GM12878 (cell line): ENCODE measurements around the gene ANKMY1.

Source experiments
- ATF7 ChIP-seq: fragments of 450-650 bp; IDR thresholded peaks from 2 replicates; pipeline ENCODE4 v1.6.1; 2016; ENCODE audit warnings: low read depth, mild to moderate bottlenecking
- CBFB ChIP-seq: IDR thresholded peaks from 2 replicates; pipeline ENCODE4 v1.6.1; 2016; ENCODE audit warnings: antibody characterized with exemption, low read depth
- CHD1 ChIP-seq: IDR thresholded peaks from 2 replicates; pipeline ENCODE4 v1.6.1; 2012; ENCODE audit warnings: low read depth, low read length, improper control_type of control experiment
- CTCF ChIP-seq, 3 experiments: IDR thresholded peaks in 2 of 3; conservative IDR thresholded peaks in 1 of 3; 2 replicates each; pipeline ENCODE4 v1.5.1; 2011; ENCODE audit warnings: low read depth in 3 of 3, low read length in 3 of 3, mild to moderate bottlenecking in 3 of 3, control low read depth in 2 of 3, moderate library complexity in 2 of 3, inconsistent platforms in 1 of 3, mixed read lengths in 1 of 3; ENCODE audit not compliant: control insufficient read depth in 2 of 3, insufficient read depth in 1 of 3; ENCODE audit errors: extremely low read depth in 1 of 3
- JUNB ChIP-seq: IDR thresholded peaks from 2 replicates; pipeline ENCODE4 v1.6.1; 2016; ENCODE audit warnings: antibody characterized with exemption, mild to moderate bottlenecking
- MYC ChIP-seq: IDR thresholded peaks from 2 replicates; pipeline ENCODE4 v1.6.1; 2011; ENCODE audit warnings: mild to moderate bottlenecking, low read length, moderate library complexity, inconsistent platforms; ENCODE audit not compliant: insufficient read depth, insufficient replicate concordance, insufficient read length, severe bottlenecking
- NFXL1 ChIP-seq: fragments of 450-650 bp; IDR thresholded peaks from 2 replicates; pipeline ENCODE4 v1.6.1; 2017; ENCODE audit warnings: antibody characterized with exemption, mild to moderate bottlenecking, borderline replicate concordance
- NFYA ChIP-seq: IDR thresholded peaks from 2 replicates; pipeline ENCODE4 v1.6.1; 2011; ENCODE audit warnings: low read depth, mild to moderate bottlenecking, low read length, improper control_type of control experiment, borderline replicate concordance
- POLR2A ChIP-seq: IDR thresholded peaks from 2 replicates; pipeline ENCODE4 v1.6.1; 2011; ENCODE audit warnings: low read depth, mild to moderate bottlenecking, low read length
- POLR2AphosphoS5 ChIP-seq: IDR thresholded peaks from 2 replicates; pipeline ENCODE4 v1.6.1; 2011; ENCODE audit warnings: mild to moderate bottlenecking, low read length, inconsistent platforms
- RELA ChIP-seq: fragments of 450-650 bp; IDR thresholded peaks from 2 replicates; pipeline ENCODE4 v1.8.0; 2014; ENCODE audit warnings: borderline replicate concordance; ENCODE audit not compliant: partially characterized antibody
- STAT3 ChIP-seq: IDR thresholded peaks from 2 replicates; pipeline ENCODE4 v1.6.1; 2011; ENCODE audit warnings: low read depth, low read length, improper control_type of control experiment

- TF ChIP-seq STAT3 (no peak), POLR2A (no peak), CTCF (IDR thresholded peaks at IDR 0.05 in 2 of 3, conservative IDR thresholded peaks at IDR 0.05 in 1 of 3; ENCODE audit: control insufficient read depth in 2 of 3, extremely low read depth in 1 of 3, insufficient read depth in 1 of 3, low read depth in 3 of 3, low read length in 3 of 3) (no peak), NFXL1 (no peak), JUNB (no peak), POLR2AphosphoS5 (no peak), NFYA (no peak), ATF7 (no peak), CBFB (no peak), RELA (no peak), CHD1 (no peak), MYC (no peak)
Measured at GRCh38 chr2:240467659-240468302, 90.0 kb downstream of the ANKMY1 start.
